ENCODE results near the gene IP6K2.
A peak's percentile ranks its signal among the peaks of the same experiment; 100 is the strongest.

IP6K2 gene

GRCh38 chr3:48686538-48687219, 30.3 kb downstream of the IP6K2 start:
- CTCF ChIA-PET: interaction anchor here (1.0 to 3.7 kb wide), 21 partner anchors 9 to 286 kb away, joined by 3 to 29 read pairs (median 4); partner anchors contain the start of genes PRKAR2A and SLC26A6
- no peak for TF ChIP-seq CTCF (IDR thresholded peaks at IDR 0.05; ENCODE audit: control extremely low read depth, extremely low read depth, low read depth, missing control alignments)
- no peak for DNase-seq (ENCODE audit: extremely low spot score)
- POLR2A ChIA-PET: no interaction called here

- peak; percentile 94 for TF ChIP-seq CTCF (IDR thresholded peaks at IDR 0.05; ENCODE audit: control extremely low read depth, extremely low read depth, low read depth, missing control alignments)
- peak; percentile 97 for DNase-seq (ENCODE audit: extremely low spot score)
- CTCF ChIA-PET: interaction anchor here (1.0 to 3.7 kb wide), 23 partner anchors 10 to 285 kb away, joined by 3 to 29 read pairs (median 4); partner anchors contain the start of genes PRKAR2A and SLC26A6
- POLR2A ChIA-PET: no interaction called here
Measured at GRCh38 chr3:48685603-48686511, 31.2 kb downstream of the IP6K2 start, which contains the start of gene NCKIPSD. NCKIPSD (minus strand) TSS chr3:48685915; CDS start chr3:48685807, 108 bp downstream.

- ChIA-PET CTCF (interaction anchor here (1.0 to 3.7 kb wide), 21 partner anchors 9 to 284 kb away, joined by 3 to 29 read pairs (median 6); partner anchors contain the start of genes CELSR3, PRKAR2A and SLC26A6), POLR2A (no interaction called here)
- no peak for DNase-seq (ENCODE audit: extremely low spot score)
- TF ChIP-seq CTCF (IDR thresholded peaks at IDR 0.05; ENCODE audit: control extremely low read depth, extremely low read depth, low read depth, missing control alignments): no peak
Measured at GRCh38 chr3:48685293-48685602, 31.8 kb downstream of the IP6K2 start.

GRCh38 chr3:48684480-48685143, 32.4 kb downstream of the IP6K2 start:
- ChIA-PET CTCF (interaction anchor here (0.8 to 3.6 kb wide), 11 partner anchors 9 to 127 kb away, joined by 3 to 19 read pairs (median 3); partner anchors contain the start of genes CELSR3 and SLC26A6), POLR2A (interaction anchor here (0.5 to 0.6 kb wide), 2 partner anchors 32 to 209 kb away, joined by 3 read pairs; partner anchors contain the start of gene IP6K2)
- DNase-seq (ENCODE audit: extremely low spot score): peak; percentile 52
- TF ChIP-seq CTCF (IDR thresholded peaks at IDR 0.05; ENCODE audit: control extremely low read depth, extremely low read depth, low read depth, missing control alignments): no peak

GRCh38 chr3:48684054-48684349, 33.0 kb downstream of the IP6K2 start:
- TF ChIP-seq CTCF (IDR thresholded peaks at IDR 0.05; ENCODE audit: control extremely low read depth, extremely low read depth, low read depth, missing control alignments): no peak
- ChIA-PET POLR2A (interaction anchor here (0.5 to 0.6 kb wide), 2 partner anchors 33 to 209 kb away, joined by 3 read pairs; partner anchors contain the start of gene IP6K2), CTCF (interaction anchor here (0.8 to 3.6 kb wide), 12 partner anchors 10 to 284 kb away, joined by 3 to 19 read pairs (median 3); partner anchors contain the start of genes CELSR3 and SLC26A6)
- no peak for DNase-seq (ENCODE audit: extremely low spot score)

GRCh38 chr3:48682786-48683185, 34.2 kb downstream of the IP6K2 start:
- DNase-seq (ENCODE audit: extremely low spot score): no peak
- no peak for TF ChIP-seq CTCF (IDR thresholded peaks at IDR 0.05; ENCODE audit: control extremely low read depth, extremely low read depth, low read depth, missing control alignments)
- CTCF ChIA-PET: interaction anchor here (0.9 to 3.6 kb wide), 3 partner anchors 12 to 24 kb away, joined by 3 to 19 read pairs (median 8); partner anchors contain the start of gene CELSR3
- POLR2A ChIA-PET: no interaction called here
